ENCODE results near the gene APOB. TPM values are rescaled to one million over a fixed set of nuclear protein-coding genes. Genes with fewer than 3 reads are reported as not detected.

APOB gene
- total and polyA plus RNA-seq, 2 of the 8 experiments (the other 6 are each of a cell fraction or from before 2014, with no cell fraction given) = 0.15 to 0.61 TPM

- no peak for TF ChIP-seq CHD7 (IDR thresholded peaks at IDR 0.05; ENCODE audit: insufficient replicate concordance, low read length)
- TF ChIP-seq EGR1 (IDR thresholded peaks at IDR 0.05; ENCODE audit: borderline replicate concordance, low read depth, low read length) = no peak
- no peak for TF ChIP-seq BCL11A (IDR thresholded peaks at IDR 0.05; ENCODE audit: low read depth in 2 of 2, low read length in 2 of 2)
- TF ChIP-seq BACH1 (IDR thresholded peaks at IDR 0.05; ENCODE audit: low read length) = no peak
Measured at GRCh38 chr2:21092308-21092869, 48.5 kb upstream of the APOB start (continued).

All from H1 (cell line).